OCI-LY7 (cell line): ENCODE results near the gene SCLY.

Experiments used
- CTCF ChIP-seq: fragments of 200-600 bp; sonication (generic); conservative IDR thresholded peaks from 2 replicates; pipeline ENCODE4 v1.5.1; 2014; ENCODE audit warnings: mild to moderate bottlenecking, antibody characterized with exemption, low read length, moderate library complexity, mixed read lengths
- EZH2phosphoT487 ChIP-seq: fragments of 200-600 bp; sonication (generic); IDR thresholded peaks from 2 replicates; pipeline ENCODE4 v1.6.1; 2018; ENCODE audit warnings: low read depth, borderline replicate concordance, mild to moderate bottlenecking, mixed run types, antibody characterized with exemption, low read length, moderate library complexity, mixed read lengths

GRCh38 chr2:238093181-238094140 is 32.7 kb downstream of the SCLY start:
- TF ChIP-seq CTCF (no peak), EZH2phosphoT487 (no peak)
